SKM-1 (cell line): ENCODE measurements around the gene PCCA.

Experiments
- DNase-seq: peaks from one replicate; lab custom pipeline; 2025; ENCODE audit not compliant: unreplicated experiment; lab: John Stamatoyannopoulos, UW

PCCA gene

DNA sequence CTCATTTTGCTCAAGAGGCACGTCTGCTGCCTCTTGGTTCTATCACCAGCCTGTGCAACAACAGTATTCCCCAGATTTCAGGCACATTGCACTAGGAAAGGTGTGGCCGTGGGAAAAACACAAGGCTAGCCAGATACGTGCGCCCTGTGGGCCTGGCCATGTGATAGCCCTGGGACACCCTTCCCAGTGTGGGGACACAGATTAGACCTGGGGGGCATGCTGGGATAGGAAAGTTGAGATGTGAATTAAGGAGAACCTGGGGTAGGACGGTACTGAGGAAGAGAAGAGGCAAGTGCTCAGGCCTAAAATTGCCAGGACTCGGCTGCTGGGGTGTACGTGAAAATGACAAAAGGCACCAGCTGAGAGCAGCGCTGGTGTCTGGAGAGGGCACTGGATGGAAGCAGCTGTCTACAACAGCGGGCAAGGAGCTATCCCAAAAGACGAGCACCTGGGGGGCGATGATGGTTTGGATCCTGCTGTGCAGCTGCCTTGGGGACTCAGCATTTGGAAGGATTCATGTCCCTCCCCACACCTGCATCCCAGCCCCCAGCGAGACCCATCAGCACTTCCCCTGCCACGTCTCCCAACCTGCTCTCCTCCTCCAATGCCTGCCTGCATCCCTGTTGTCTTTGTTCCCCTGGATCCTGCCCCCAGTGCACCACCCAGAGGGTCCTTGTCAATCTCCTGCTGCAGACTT, 445.4 kb downstream of the PCCA start:
- no peak for DNase-seq

DNA sequence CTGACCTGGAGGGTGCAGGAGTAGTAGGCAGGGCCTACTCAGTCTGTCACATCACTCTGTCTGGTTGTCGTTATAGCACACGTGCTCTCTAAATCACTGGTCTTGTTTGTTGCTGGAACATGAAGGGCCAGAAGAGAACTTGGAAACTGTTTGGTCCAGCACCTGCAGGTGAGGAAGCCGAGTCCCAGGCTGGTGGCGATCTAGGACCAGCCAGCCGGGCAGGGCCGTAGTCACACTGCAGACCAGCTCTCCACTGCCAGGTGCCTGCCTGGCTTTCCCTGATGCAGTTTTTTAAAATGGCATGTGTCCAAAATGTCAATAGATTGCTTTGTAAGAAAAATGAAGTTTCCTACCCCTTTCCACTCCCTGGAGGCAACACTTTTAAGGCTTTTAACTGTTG, 446.0 kb downstream of the PCCA start:
- DNase-seq: no peak

- DNase-seq: no peak
Observed at GRCh38 chr13:100535426-100536135, 446.7 kb downstream of the PCCA start.

DNA sequence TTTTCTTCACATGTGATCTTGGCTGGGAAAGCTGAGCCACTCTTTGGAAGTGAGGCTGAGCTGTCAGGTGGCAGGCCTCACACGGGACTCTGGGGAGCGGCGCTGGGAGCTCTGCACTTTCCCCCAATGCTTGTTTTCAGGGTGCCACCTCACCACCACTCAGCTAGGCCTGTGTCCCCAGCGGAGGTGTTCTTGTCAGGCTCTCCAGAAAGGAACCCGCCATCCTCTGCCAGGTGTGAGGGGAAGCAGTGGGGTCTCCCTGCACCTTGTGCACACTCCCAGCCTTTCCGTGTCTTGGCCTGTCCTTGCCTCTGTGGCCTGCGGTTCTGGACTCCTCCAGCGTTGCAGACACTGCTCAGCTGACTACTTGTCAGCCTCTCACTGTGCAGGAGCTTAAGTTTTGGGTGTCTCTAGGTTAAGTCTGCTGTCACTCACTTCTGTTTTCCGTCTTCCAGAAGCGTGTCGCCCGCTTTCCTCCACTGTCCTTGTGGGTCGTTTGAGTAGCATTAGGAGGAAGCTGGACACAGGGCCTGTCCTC, 447.8 kb downstream of the PCCA start:
- no peak for DNase-seq

GRCh38 chr13:100537486-100537885, 448.6 kb downstream of the PCCA start:
- no peak for DNase-seq

- no peak for DNase-seq
Observed at GRCh38 chr13:100537951-100538462, 449.1 kb downstream of the PCCA start.

DNA sequence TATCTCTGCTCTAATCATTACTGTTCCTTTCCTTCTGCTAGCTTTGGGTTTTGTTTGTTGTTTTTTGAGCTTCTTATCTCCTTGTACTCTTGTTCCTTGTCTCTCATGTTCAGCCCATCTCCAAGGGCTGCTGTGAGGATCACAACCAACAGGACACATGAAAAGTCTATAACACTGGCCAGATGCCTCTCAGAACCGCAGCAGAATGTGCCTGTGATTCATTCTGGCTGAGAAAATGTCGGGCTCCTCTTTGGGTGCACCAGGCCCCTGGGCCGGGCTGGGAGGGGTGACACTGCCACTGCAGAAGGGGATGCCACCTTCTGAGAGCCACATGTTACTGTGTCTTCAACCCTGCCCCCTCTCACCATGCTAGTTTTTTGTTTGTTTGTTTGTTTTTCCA, 451.7 kb downstream of the PCCA start:
- no peak for DNase-seq

GRCh38 chr13:100541897-100542825, 453.3 kb downstream of the PCCA start:
- DNase-seq: no peak

GRCh38 chr13:100542826-100543156, 453.9 kb downstream of the PCCA start:
- DNase-seq: no peak

DNA sequence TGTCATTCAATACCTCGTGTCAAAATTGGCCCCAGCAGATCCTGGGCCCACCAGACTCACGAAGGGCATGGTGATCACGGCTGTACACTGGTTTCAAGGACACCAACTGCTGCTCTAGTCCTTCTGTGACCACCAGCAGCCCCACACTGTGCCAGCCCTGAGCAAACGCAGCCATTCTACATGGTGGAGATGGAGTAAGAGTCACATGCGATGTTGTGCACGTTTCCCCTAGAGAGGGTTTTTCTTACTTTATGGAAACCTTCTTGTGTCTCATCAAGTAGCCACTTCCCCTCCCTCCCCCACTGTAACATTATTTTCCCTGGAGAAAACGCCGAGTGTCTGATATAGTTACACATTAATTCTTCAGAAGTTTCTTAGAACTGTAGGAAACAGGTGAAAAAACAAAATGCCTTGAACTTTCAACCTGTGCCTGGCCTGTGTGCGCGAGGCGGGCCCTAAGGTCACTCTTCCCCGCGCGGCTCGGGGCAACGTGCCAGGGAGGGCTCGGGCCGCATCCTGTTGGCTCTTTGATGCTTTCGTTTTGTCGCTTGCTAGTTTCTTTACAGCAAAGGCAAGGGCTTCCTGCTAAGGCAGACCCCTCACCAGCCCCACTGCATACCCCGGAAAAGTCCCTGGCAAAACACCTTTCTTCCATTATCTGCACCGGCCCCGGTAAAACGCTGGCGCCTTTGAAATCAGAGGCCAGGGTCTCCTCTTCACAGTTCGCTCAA, 455.1 kb downstream of the PCCA start:
- no peak for DNase-seq

GRCh38 chr13:100544866-100545683, 456.2 kb downstream of the PCCA start:
- DNase-seq: no peak

GRCh38 chr13:100545684-100546061, 456.8 kb downstream of the PCCA start:
- DNase-seq: no peak

DNA sequence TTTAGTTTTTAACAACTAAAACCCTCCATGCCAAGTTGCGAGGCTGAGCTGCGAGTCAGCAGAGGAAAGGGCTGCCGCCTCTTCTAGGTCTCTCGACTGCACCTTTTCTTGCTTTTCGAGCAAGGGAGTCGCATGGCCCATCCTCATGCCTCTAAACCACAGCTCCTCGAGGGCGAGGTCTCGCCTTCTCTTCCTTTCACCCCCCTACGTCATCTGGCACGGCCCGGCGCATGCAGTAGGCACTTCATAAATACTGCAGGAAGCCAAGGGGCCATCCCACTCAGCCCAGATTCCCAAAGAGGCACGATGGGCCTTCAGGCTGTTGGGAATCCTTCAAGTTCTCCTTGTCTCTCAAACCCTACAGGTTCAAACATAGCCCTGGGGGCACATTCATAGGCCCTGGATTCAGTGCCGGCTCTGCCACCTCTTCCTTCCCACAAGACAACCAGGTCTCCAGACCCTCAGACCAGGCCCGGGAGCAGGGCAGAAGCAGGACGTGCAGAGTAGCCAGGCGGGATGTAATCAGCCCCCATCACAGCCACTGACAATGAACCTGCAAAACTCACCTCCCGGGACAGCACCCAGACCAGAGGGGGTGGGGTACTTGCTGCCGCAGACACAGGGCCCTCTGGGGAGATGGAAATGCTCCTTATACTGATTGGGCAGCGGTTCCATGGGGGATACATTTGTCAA, 458.0 kb downstream of the PCCA start:
- DNase-seq: no peak

DNA sequence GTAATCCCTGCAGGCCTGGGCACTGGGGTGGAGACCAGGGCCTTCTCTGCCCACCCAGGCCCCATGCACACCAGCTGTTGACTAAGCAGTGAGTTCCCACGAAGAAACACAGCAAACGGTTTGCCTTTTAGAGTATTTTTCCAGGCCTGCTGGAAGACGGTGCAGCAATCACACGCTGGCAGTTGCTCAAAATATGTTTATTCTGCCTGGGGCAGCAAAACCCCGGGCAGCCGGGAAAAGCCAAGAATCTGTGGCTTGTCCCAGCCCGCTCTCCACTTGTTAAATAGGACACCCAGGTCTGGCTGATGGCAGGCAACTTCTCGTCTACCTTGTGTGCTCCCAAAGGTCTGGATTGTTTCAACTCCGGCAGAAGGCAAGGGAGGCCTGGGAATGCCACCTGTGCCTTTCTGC, 458.9 kb downstream of the PCCA start:
- DNase-seq: no peak

GRCh38 chr13:100549316-100549715, 460.4 kb downstream of the PCCA start:
- no peak for DNase-seq

DNA sequence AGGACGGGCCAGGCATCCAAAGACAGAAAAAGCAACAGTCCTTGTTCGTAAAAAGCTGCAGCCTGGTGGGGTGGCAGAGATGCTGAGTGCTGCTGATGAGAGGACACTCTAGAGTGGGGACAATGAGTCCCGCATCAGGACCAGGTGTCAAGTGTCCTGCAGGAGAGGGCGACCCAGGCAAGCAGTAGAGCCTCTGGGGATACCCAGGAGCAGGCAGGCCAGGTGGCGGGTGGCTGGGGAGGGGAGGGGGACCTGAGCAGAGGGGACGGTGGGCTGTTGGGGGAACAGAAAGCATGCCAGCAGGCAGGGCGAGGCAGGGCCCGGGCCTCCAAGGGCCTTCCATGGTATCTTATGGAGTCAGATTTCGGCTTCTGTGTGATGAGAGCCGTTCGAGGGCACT, 463.9 kb downstream of the PCCA start:
- no peak for DNase-seq

GRCh38 chr13:100559886-100560285, 471.0 kb downstream of the PCCA start:
- no peak for DNase-seq

GRCh38 chr13:100560498-100561157, 471.7 kb downstream of the PCCA start:
- no peak for DNase-seq

- DNase-seq: no peak
Observed at GRCh38 chr13:100561158-100561499, 472.2 kb downstream of the PCCA start.
